ENCODE results near the gene SEM1.

- TF ChIP-seq CTCF (IDR thresholded peaks at IDR 0.05) (no peak), POLR2A (IDR thresholded peaks at IDR 0.05) (no peak)
Measured at GRCh38 chr7:96729820-96730219, 20.2 kb upstream of the SEM1 start.

Measured in uterus (tissue), 2 donors.